OCI-M1 (cell line): ENCODE data around the gene SLC7A14.
"Not testable (repeated sequence)": the region's sequence is repeated elsewhere in the genome, so short reads cannot be mapped to it uniquely, and the experiment has no call there.

Experiments used
- DNase-seq: peaks from one replicate; lab custom pipeline; 2025; lab: John Stamatoyannopoulos, UW

SLC7A14 gene

GRCh38 chr3:170593634-170594033 lies 7.8 kb upstream of the SLC7A14 start:
- no peak for DNase-seq

- DNase-seq, result no peak
These were observed 3.2 kb upstream of the SLC7A14 start for GRCh38 chr3:170589113-170589512.

- no peak for DNase-seq
These were observed 603 bp downstream of the SLC7A14 start for GRCh38 chr3:170585008-170585936.

- DNase-seq, result peak; percentile 39
These were observed 1.3 kb downstream of the SLC7A14 start for GRCh38 chr3:170584585-170585007.

GRCh38 chr3:170579646-170580045 lies 6.2 kb downstream of the SLC7A14 start:
- peak; percentile 11 for DNase-seq

GRCh38 chr3:170572665-170573253 lies 13.1 kb downstream of the SLC7A14 start:
- peak; percentile 11 for DNase-seq

GRCh38 chr3:170567598-170567997 lies 18.3 kb downstream of the SLC7A14 start:
- DNase-seq, result not testable (repeated sequence)

- no peak for DNase-seq
These were observed 19.5 kb downstream of the SLC7A14 start for GRCh38 chr3:170566413-170566812.

GRCh38 chr3:170565495-170565894 lies 20.4 kb downstream of the SLC7A14 start:
- DNase-seq, result peak; percentile 8

- no peak for DNase-seq
These were observed 21.2 kb downstream of the SLC7A14 start for GRCh38 chr3:170564664-170565063.

- DNase-seq, result peak; percentile 37
These were observed 22.0 kb downstream of the SLC7A14 start for GRCh38 chr3:170563712-170564423.

- no peak for DNase-seq
These were observed 23.8 kb downstream of the SLC7A14 start for GRCh38 chr3:170562080-170562479.

GRCh38 chr3:170560717-170561382 lies 25.0 kb downstream of the SLC7A14 start:
- peak; percentile 40 for DNase-seq

- peak; percentile 23 for DNase-seq
These were observed 25.6 kb downstream of the SLC7A14 start for GRCh38 chr3:170560296-170560695.

GRCh38 chr3:170558427-170558826 lies 27.4 kb downstream of the SLC7A14 start:
- no peak for DNase-seq

GRCh38 chr3:170555329-170555728 lies 30.5 kb downstream of the SLC7A14 start:
- DNase-seq, result no peak

- peak; percentile 6 for DNase-seq
These were observed 31.8 kb downstream of the SLC7A14 start for GRCh38 chr3:170553788-170554757.

GRCh38 chr3:170551252-170551651 lies 34.6 kb downstream of the SLC7A14 start:
- DNase-seq, result no peak

GRCh38 chr3:170542704-170543103 lies 43.2 kb downstream of the SLC7A14 start:
- DNase-seq, result no peak

GRCh38 chr3:170539897-170540296 lies 46.0 kb downstream of the SLC7A14 start:
- no peak for DNase-seq

- DNase-seq, result no peak
These were observed 49.2 kb downstream of the SLC7A14 start for GRCh38 chr3:170536712-170537111.
